K562 (cell line): Measurements from ENCODE around the gene OSBP2. TPM values are rescaled to one million over a fixed set of nuclear protein-coding genes. Genes with fewer than 3 reads are reported as not detected.

Experiments used
- ATAC-seq: fragments of 200-7000 bp; cut with Tn5 transposase; 3 replicates; pipeline ENCODE4 v1.9.1; 2020; ENCODE audit warnings: moderate library complexity
- BruUV-seq: library from RNA; stranded (reverse); fragments of 400-500 nt; replicated peaks from 2 replicates; lab custom pipeline; 2021; lab: Mats Ljungman, UMichigan
- CTCF ChIA-PET: fragments of 300-600 bp; formaldehyde crosslinking; extraction: SDS; loops from one replicate; lab custom pipeline; 2021; ENCODE audit warnings: low intra/inter-chr PET ratio; lab: Yijun Ruan, JAX
- POLR2A ChIA-PET: fragments of 300-600, 350-650 bp; sonication (Branson Sonifier 250); formaldehyde crosslinking; extraction: SDS; loops from one replicate; lab custom pipeline; 2021; ENCODE audit warnings: antibody characterized with exemption, inconsistent platforms; lab: Yijun Ruan, JAX
- DNase-seq, 4 experiments: peaks; one replicate each; pipeline versions ENCODE4 v3.0.0 to v3.0.0-alpha.2; 2011 to 2018; ENCODE audit warnings: low spot score in 3 of 4, mixed read lengths in 3 of 4; ENCODE audit errors: extremely low read depth in 1 of 4
- FAIRE-seq: peaks from 2 replicates; lab custom pipeline; 2011; peaks lifted over from hg19 to GRCh38; lab: Jason Lieb, UNC
- H2AFZ ChIP-seq: 2 replicates; pipeline ENCODE4 v1.6.0; 2011; ENCODE audit warnings: low read depth, low read length, control low read depth, inconsistent platforms
- H3K27ac ChIP-seq: fragments of 200-600 bp; 3 replicates; pipeline ENCODE4 v1.8.0; 2011; ENCODE audit warnings: low read depth, mild to moderate bottlenecking, control low read depth, inconsistent platforms, low read length, moderate library complexity, mixed read lengths; ENCODE audit errors: extremely low read depth
- H3K27me3 ChIP-seq, 2 experiments: fragments of 300-600 bp in 1 of 2; 2 replicates in 1 of 2; 3 replicates in 1 of 2; pipeline versions ENCODE4 v1.6.0 to v1.8.0; 2011; ENCODE audit warnings: inconsistent platforms in 2 of 2, low read length in 2 of 2, mild to moderate bottlenecking in 1 of 2, mixed read lengths in 1 of 2, moderate library complexity in 1 of 2; ENCODE audit not compliant: control insufficient read depth in 2 of 2, insufficient read depth in 2 of 2
- H3K36me3 ChIP-seq: fragments of 300-600 bp; 3 replicates; pipeline ENCODE4 v1.8.0; 2011; ENCODE audit warnings: mild to moderate bottlenecking, low read length, inconsistent platforms; ENCODE audit not compliant: control insufficient read depth, insufficient read depth
- H3K4me1 ChIP-seq, 2 experiments: fragments of 200-600 bp in 1 of 2; replicated peaks in 1 of 2; 2 replicates in 1 of 2; 3 replicates in 1 of 2; pipeline versions ENCODE4 v1.5.1 to v1.8.0; 2011; ENCODE audit warnings: inconsistent platforms in 2 of 2, low read length in 2 of 2, mild to moderate bottlenecking in 1 of 2, mixed read lengths in 1 of 2, moderate library complexity in 1 of 2; ENCODE audit not compliant: control insufficient read depth in 2 of 2, insufficient read depth in 2 of 2
- H3K4me2 ChIP-seq: 2 replicates; pipeline ENCODE4 v1.6.1; 2011; ENCODE audit warnings: low read length, control low read depth, inconsistent platforms, mixed read lengths; ENCODE audit not compliant: insufficient read depth
- H3K4me3 ChIP-seq: fragments of 200-600 bp; sonication (generic), shearing (Covaris generic); 2 replicates; pipeline ENCODE4 v1.5.1; 2016; ENCODE audit warnings: control low read depth, inconsistent platforms
- H3K79me2 ChIP-seq: fragments of 200-600 bp; 3 replicates; pipeline ENCODE4 v1.8.0; 2011; ENCODE audit warnings: low read length, inconsistent platforms; ENCODE audit not compliant: control insufficient read depth, insufficient read depth
- H3K9ac ChIP-seq, 2 experiments: 2 replicates each; pipeline versions ENCODE4 v1.6.0 to v1.6.1; 2011; ENCODE audit warnings: low read depth in 2 of 2, low read length in 2 of 2, control low read depth in 1 of 2, inconsistent platforms in 1 of 2, mild to moderate bottlenecking in 1 of 2, mixed read lengths in 1 of 2; ENCODE audit not compliant: insufficient read depth in 1 of 2
- H3K9me1 ChIP-seq: one replicate; pipeline ENCODE4 v1.6.0; 2011; ENCODE audit warnings: inconsistent platforms, mild to moderate bottlenecking, low read length, moderate library complexity; ENCODE audit not compliant: control insufficient read depth, insufficient read depth
- H3K9me3 ChIP-seq: replicated peaks from 2 replicates; pipeline ENCODE4 v1.5.1; 2011; ENCODE audit warnings: low read depth, low read length, inconsistent platforms; ENCODE audit not compliant: control insufficient read depth, insufficient read depth
- H4K20me1 ChIP-seq: replicated peaks from 2 replicates; pipeline ENCODE4 v1.6.1; 2011; ENCODE audit warnings: low read length, inconsistent platforms, mixed read lengths; ENCODE audit not compliant: control insufficient read depth, insufficient read depth
- ATF7 ChIP-seq: fragments of 450-650 bp; IDR thresholded peaks from 2 replicates; pipeline ENCODE4 v1.7.1; 2014; ENCODE audit warnings: mild to moderate bottlenecking, moderate library complexity
- BHLHE40 ChIP-seq: IDR thresholded peaks from 2 replicates; pipeline ENCODE4 v1.6.1; 2011; ENCODE audit warnings: low read length, improper control_type of control experiment
- CBX8 ChIP-seq: fragments of 200-600 bp; sonication (generic); IDR thresholded peaks from 2 replicates; pipeline ENCODE4 v1.6.1; 2012; ENCODE audit warnings: borderline replicate concordance, mixed run types, low read depth, mild to moderate bottlenecking, moderate library complexity, mixed read lengths, low read length, control low read depth, inconsistent platforms; ENCODE audit not compliant: poor library complexity, severe bottlenecking; ENCODE audit errors: extremely low read depth
- HDAC6 ChIP-seq: IDR thresholded peaks from 2 replicates; pipeline ENCODE4 v1.6.1; 2012; ENCODE audit warnings: low read depth, mild to moderate bottlenecking, control low read depth, inconsistent platforms, low read length, moderate library complexity
- MCM3 ChIP-seq: fragments of 450-650 bp; IDR thresholded peaks from 2 replicates; pipeline ENCODE4 v1.6.1; 2016
- PTBP1 ChIP-seq: fragments of 200-400 bp; formaldehyde crosslinking; IDR thresholded peaks from 2 replicates; pipeline ENCODE4 v1.6.1; 2017; ENCODE audit warnings: low read depth, low read length
- RBM17 ChIP-seq: fragments of 200-400 bp; formaldehyde crosslinking; IDR thresholded peaks from 2 replicates; pipeline ENCODE4 v1.6.1; 2017; ENCODE audit warnings: low read depth, mild to moderate bottlenecking, low read length, borderline replicate concordance
- TSC22D4 ChIP-seq: fragments of 450-650 bp; IDR thresholded peaks from 2 replicates; pipeline ENCODE4 v1.6.1; 2016; ENCODE audit warnings: missing genetic modification characterization, missing biosample characterization, control low read depth
- XRCC5 ChIP-seq: fragments of 200-400 bp; formaldehyde crosslinking; IDR thresholded peaks from 2 replicates; pipeline ENCODE4 v1.6.1; 2017; ENCODE audit warnings: low read depth, mild to moderate bottlenecking, low read length
- ZC3H8 ChIP-seq: fragments of 450-650 bp; IDR thresholded peaks from 2 replicates; pipeline ENCODE4 v1.6.1; 2017
- WGBS: fragments of 100-300 bp; shearing (Covaris generic); methylation state at CpG from one replicate; pipeline ENCODE4 v1.1.6; 2016; ENCODE audit warnings: low coverage, mixed read lengths; ENCODE audit not compliant: insufficient coverage; ENCODE audit errors: missing lambda C conversion rate; 5-methylcytosine and 5-hydroxymethylcytosine counted together
- in situ Hi-C: fragments of 300-500 bp; cut with MboI; formaldehyde crosslinking; loops from 4 replicates; pipeline ENCODE4 v1.15.0; 2018; ENCODE audit warnings: inconsistent platforms, mixed read lengths
- intact Hi-C: fragments of 100-400 bp; cut with micrococcal nuclease; formaldehyde crosslinking; loops from 2 replicates; pipeline ENCODE4 v1.14.2; 2022
- polyA plus RNA-seq, 8 experiments: library from polyadenylated mRNA; depleted of rRNA in 4 of 8; stranded (reverse) in 5 of 8; unstranded in 3 of 8; fragments of >200 nt; fragmentation: Nextera tagmentation in 2 of 8; fragmentation: Illumina TruSeq in 1 of 8; extraction: Ambion mirVana in 2 of 8; extraction: Trizol in 1 of 8; gene quantifications; 2 replicates each; pipeline versions ENCODE4 v1.2.1 to v1.2.3, GENCODE V29; 2011 to 2014; ENCODE audit warnings: inconsistent platforms in 1 of 8, missing spikeins in 1 of 8
- total RNA-seq, 7 experiments: library from RNA; depleted of rRNA in 6 of 7; stranded (reverse); fragments of >200 nt in 6 of 7; fragmentation: Illumina TruSeq in 2 of 7; extraction: Trizol in 2 of 7; gene quantifications; 2 replicates each; pipeline versions ENCODE4 v1.2.1 to v1.2.3, GENCODE V29; 2011 to 2021; ENCODE audit warnings: low replicate concordance in 1 of 7
- TF ChIP-seq, protein P1 (sequence below): fragments of 150-350 bp; conservative IDR thresholded peaks from 2 replicates; pipeline ENCODE4 v1.6.1; 2014; ENCODE audit warnings: low read length

Gene OSBP2
- total and polyA plus RNA-seq, 9 of the 15 experiments (the other 6 are each of a cell fraction or from before 2014, with no cell fraction given) = 0.52 to 29.5 (median 21.6) TPM

GRCh38 chr22:30869667-30870395 is 175.2 kb downstream of the OSBP2 start:
- ChIA-PET CTCF (no interaction called here), POLR2A (interaction anchor here (1.3 kb wide), 1 partner anchor 10 kb away, joined by 3 read pairs; no protein-coding TSS in a partner anchor)
- no TSS peak for BruUV-seq
- Histone ChIP-seq H3K4me2 (no peak overlapping the region), H3K79me2 (no peaks in the 10 kb centered on the region), H2AFZ (no peak overlapping the region), H3K36me3 (no peaks in the 10 kb centered on the region), H3K9me1 (no peaks in the 10 kb centered on the region), H3K9ac (no peak overlapping the region; a peak in 1 of 4 replicates), H3K27me3 (no peaks in the 10 kb centered on the region), H3K27ac (no peak overlapping the region), H3K4me1 (peaks cover 9 to 45% of the 10 kb centered on the region in 2 experiments; a peak in 4 of 5 replicates), H3K4me3 (no peak overlapping the region), H3K9me3 (no peaks in the 10 kb centered on the region), H4K20me1 (no peaks in the 10 kb centered on the region)
- 72% methylated on average over 6 of the region's 15 CpGs for WGBS
- ATAC-seq (no peak), DNase-seq (no peak), FAIRE-seq (no peak)
- intact Hi-C loops = no loop called here
- in situ Hi-C loops = no loop called here
- no peak for TF ChIP-seq HDAC6

DNA sequence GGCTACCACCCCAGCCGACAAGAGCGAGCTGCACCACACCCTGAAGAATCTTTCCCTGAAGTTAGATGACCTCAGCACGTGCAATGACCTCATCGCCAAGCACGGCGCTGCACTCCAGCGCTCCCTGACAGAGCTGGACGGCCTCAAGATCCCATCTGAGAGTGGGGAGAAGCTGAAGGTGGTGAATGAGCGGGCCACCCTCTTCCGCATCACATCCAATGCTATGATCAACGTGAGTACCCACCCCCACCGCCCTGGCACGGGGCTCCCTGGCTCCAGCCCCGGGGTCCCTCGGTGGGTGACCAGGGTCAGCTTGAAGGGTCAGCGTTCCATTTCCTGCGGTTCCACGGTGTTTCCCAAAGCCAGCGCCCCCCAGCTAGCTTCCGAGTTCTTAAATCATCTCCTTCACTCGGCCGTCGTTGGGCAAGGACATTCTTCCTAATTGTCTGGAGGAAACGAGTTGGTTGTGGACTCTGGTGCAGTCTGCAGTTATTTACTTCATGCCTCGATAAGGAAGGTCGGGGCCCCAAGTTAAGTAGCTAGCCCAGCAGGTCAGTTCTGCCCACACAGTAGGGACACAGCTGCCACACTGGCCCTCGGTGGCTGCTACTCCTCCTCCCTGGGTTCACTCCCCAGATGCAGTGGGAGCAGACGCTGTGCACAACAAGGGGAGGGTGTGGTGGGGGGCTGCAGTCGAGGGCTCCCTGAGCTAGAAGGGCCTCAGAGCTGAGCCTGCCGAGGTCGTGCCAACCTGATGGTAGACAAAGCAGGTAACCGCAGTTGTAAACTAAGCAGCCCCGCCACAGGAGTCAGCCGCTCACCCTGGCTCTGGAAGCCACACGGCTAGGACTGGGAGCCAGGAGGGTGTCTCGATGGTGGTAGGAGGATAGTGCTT is 176.0 kb downstream of the OSBP2 start:
- Histone ChIP-seq H3K9me1 (no peaks in the 10 kb centered on the region), H4K20me1 (no peaks in the 10 kb centered on the region), H3K27ac (no peak overlapping the region), H3K79me2 (no peaks in the 10 kb centered on the region), H3K9ac (no peak overlapping the region), H2AFZ (no peak overlapping the region), H3K27me3 (no peaks in the 10 kb centered on the region), H3K4me2 (no peak overlapping the region), H3K9me3 (no peaks in the 10 kb centered on the region), H3K4me3 (no peak overlapping the region), H3K4me1 (peaks cover 9 to 45% of the 10 kb centered on the region in 2 experiments; a peak in 4 of 5 replicates), H3K36me3 (no peaks in the 10 kb centered on the region)
- peak in 2 of 4 experiments; percentile 31 to 37 for DNase-seq
- no TSS peak for BruUV-seq
- WGBS = 54% methylated on average over 22 of the region's 36 CpGs
- POLR2A ChIA-PET = interaction anchor here (0.7 to 1.3 kb wide), 4 partner anchors 11 to 64 kb away, joined by 3 to 5 read pairs (median 4); no protein-coding TSS in a partner anchor
- ATAC-seq = peak; percentile 61
- intact Hi-C loops = no loop called here
- FAIRE-seq = no peak
- CTCF ChIA-PET = no interaction called here
- in situ Hi-C loops = no loop called here
- no peak for TF ChIP-seq ZC3H8
- no peak for TF ChIP-seq XRCC5
- no peak for TF ChIP-seq MCM3
- TF ChIP-seq TSC22D4 (tag) = no peak
- TF ChIP-seq, protein P1, sequence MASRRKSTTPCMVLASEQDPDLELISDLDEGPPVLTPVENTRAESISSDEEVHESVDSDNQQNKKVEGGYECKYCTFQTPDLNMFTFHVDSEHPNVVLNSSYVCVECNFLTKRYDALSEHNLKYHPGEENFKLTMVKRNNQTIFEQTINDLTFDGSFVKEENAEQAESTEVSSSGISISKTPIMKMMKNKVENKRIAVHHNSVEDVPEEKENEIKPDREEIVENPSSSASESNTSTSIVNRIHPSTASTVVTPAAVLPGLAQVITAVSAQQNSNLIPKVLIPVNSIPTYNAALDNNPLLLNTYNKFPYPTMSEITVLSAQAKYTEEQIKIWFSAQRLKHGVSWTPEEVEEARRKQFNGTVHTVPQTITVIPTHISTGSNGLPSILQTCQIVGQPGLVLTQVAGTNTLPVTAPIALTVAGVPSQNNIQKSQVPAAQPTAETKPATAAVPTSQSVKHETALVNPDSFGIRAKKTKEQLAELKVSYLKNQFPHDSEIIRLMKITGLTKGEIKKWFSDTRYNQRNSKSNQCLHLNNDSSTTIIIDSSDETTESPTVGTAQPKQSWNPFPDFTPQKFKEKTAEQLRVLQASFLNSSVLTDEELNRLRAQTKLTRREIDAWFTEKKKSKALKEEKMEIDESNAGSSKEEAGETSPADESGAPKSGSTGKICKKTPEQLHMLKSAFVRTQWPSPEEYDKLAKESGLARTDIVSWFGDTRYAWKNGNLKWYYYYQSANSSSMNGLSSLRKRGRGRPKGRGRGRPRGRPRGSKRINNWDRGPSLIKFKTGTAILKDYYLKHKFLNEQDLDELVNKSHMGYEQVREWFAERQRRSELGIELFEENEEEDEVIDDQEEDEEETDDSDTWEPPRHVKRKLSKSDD = no peak
- no peak for TF ChIP-seq CBX8
- peak; percentile 75 for TF ChIP-seq ATF7
- no peak for TF ChIP-seq RBM17
- TF ChIP-seq PTBP1 = no peak
- TF ChIP-seq BHLHE40 = peak; percentile 94
